HepG2 (cell line): ENCODE results near the gene NR2F1. TPM values are rescaled to one million over a fixed set of nuclear protein-coding genes. Genes with fewer than 3 reads are reported as not detected.

Experiments
- AHDC1 ChIP-seq: sonication (generic); formaldehyde crosslinking; IDR thresholded peaks from 2 replicates; pipeline ENCODE4 v1.5.1; 2020; ENCODE audit warnings: mild to moderate bottlenecking, missing genetic modification reagents, borderline replicate concordance
- ELF1 ChIP-seq: sonication (generic); formaldehyde crosslinking; IDR thresholded peaks from 2 replicates; pipeline ENCODE4 v1.4.0; 2020; ENCODE audit warnings: missing genetic modification reagents
- KMT2A ChIP-seq: sonication (generic); formaldehyde crosslinking; IDR thresholded peaks from 2 replicates; pipeline ENCODE4 v1.4.0; 2020; ENCODE audit warnings: missing genetic modification reagents
- MEIS2 ChIP-seq: sonication (generic); formaldehyde crosslinking; IDR thresholded peaks from 2 replicates; pipeline ENCODE4 v1.9.0; 2021; ENCODE audit warnings: mild to moderate bottlenecking, missing genetic modification reagents
- PAX8 ChIP-seq: sonication (generic); formaldehyde crosslinking; IDR thresholded peaks from 2 replicates; pipeline ENCODE4 v1.8.0; 2022; ENCODE audit warnings: mild to moderate bottlenecking, missing genetic modification reagents, borderline replicate concordance
- SMAD9 ChIP-seq: sonication (generic); formaldehyde crosslinking; IDR thresholded peaks from 2 replicates; pipeline ENCODE4 v1.5.1; 2020; ENCODE audit warnings: mild to moderate bottlenecking, missing genetic modification reagents
- YY1 ChIP-seq: IDR thresholded peaks from 2 replicates; pipeline ENCODE4 v1.6.1; 2011; ENCODE audit warnings: low read length, low read depth, moderate library complexity, mild to moderate bottlenecking; ENCODE audit not compliant: insufficient read depth, insufficient replicate concordance
- ZC3H13 ChIP-seq: sonication (generic); formaldehyde crosslinking; IDR thresholded peaks from 2 replicates; pipeline ENCODE4 v1.8.1; 2023; ENCODE audit warnings: mild to moderate bottlenecking, missing genetic modification reagents, moderate library complexity
- ZFP90 ChIP-seq: sonication (generic); formaldehyde crosslinking; IDR thresholded peaks from 2 replicates; pipeline ENCODE4 v1.8.0; 2022; ENCODE audit warnings: missing genetic modification reagents, mild to moderate bottlenecking, inconsistent platforms, borderline replicate concordance
- ZKSCAN5 ChIP-seq: sonication (generic); formaldehyde crosslinking; IDR thresholded peaks from 2 replicates; pipeline ENCODE4 v1.5.1; 2020; ENCODE audit warnings: mild to moderate bottlenecking, missing genetic modification reagents
- ZMAT5 ChIP-seq: sonication (generic); formaldehyde crosslinking; IDR thresholded peaks from 2 replicates; pipeline ENCODE4 v1.5.0; 2020; ENCODE audit warnings: mild to moderate bottlenecking, low read depth, missing genetic modification reagents, borderline replicate concordance
- ZNF451 ChIP-seq: sonication (generic); formaldehyde crosslinking; IDR thresholded peaks from 2 replicates; pipeline ENCODE4 v1.5.0; 2020; ENCODE audit warnings: mild to moderate bottlenecking, missing genetic modification reagents
- ZNF580 ChIP-seq: IDR thresholded peaks from 2 replicates; pipeline ENCODE4 v1.6.1; 2016; ENCODE audit warnings: low read depth, borderline replicate concordance
- polyA plus RNA-seq, 8 experiments: library from polyadenylated mRNA; depleted of rRNA in 3 of 8; stranded (reverse) in 7 of 8; unstranded in 1 of 8; fragments of >200 nt; fragmentation: Illumina TruSeq in 4 of 8; extraction: Trizol in 4 of 8; gene quantifications; 2 replicates each; pipeline versions ENCODE4 v1.2.1 to v1.2.3, GENCODE V29; 2011 to 2016; ENCODE audit warnings: low read depth in 4 of 8, missing spikeins in 1 of 8, mixed read lengths in 1 of 8; ENCODE audit not compliant: insufficient read depth in 1 of 8
- total RNA-seq, 5 experiments: library from RNA; depleted of rRNA; stranded (reverse); fragments of >200 nt; fragmentation: Illumina TruSeq; extraction: Trizol; gene quantifications; 2 replicates each; pipeline ENCODE4 v1.2.3, GENCODE V29; 2016; ENCODE audit warnings: low read depth in 1 of 5

Gene NR2F1
- total and polyA plus RNA-seq, 2 of the 13 experiments (the other 11 are each of a cell fraction or from before 2014, with no cell fraction given), result 17.1 to 59.7 TPM

GRCh38 chr5:93585041-93585766 lies 2.2 kb downstream of the NR2F1 start (continued):
- TF ChIP-seq PAX8 (no peak), ELF1 (CRISPR knock-in tag) (no peak), YY1 (no peak), ZMAT5 (no peak), MEIS2 (CRISPR knock-in tag) (no peak), ZNF580 (CRISPR knock-in tag) (no peak), SMAD9 (CRISPR knock-in tag) (no peak), KMT2A (CRISPR knock-in tag) (peak; percentile 66), AHDC1 (no peak), ZFP90 (CRISPR knock-in tag) (no peak), ZC3H13 (peak; percentile 82; the same call in 1 of the 2 replicates), ZNF451 (no peak), ZKSCAN5 (CRISPR knock-in tag) (no peak)
